GM12878 (cell line): ENCODE measurements around the gene S1PR1.
"Not testable (repeated sequence)": the region's sequence is repeated elsewhere in the genome, so short reads cannot be mapped to it uniquely, and the experiment has no call there.

Experiments used
- HDAC2 ChIP-seq: fragments of 200-600 bp; sonication (generic); IDR thresholded peaks from 2 replicates; pipeline ENCODE4 v1.6.1; 2017
- KDM1A ChIP-seq: fragments of 200-600 bp; sonication (generic); IDR thresholded peaks from 2 replicates; pipeline ENCODE4 v1.6.1; 2016; ENCODE audit warnings: borderline replicate concordance
- MTA2 ChIP-seq: fragments of 450-650 bp; IDR thresholded peaks from 2 replicates; pipeline ENCODE4 v1.6.1; 2016; ENCODE audit warnings: low read depth, mild to moderate bottlenecking, moderate library complexity
- POLR2AphosphoS5 ChIP-seq: IDR thresholded peaks from 2 replicates; pipeline ENCODE4 v1.6.1; 2011; ENCODE audit warnings: mild to moderate bottlenecking, low read length, inconsistent platforms
- TF ChIP-seq, protein P1 (sequence below): fragments of 450-650 bp; IDR thresholded peaks from 2 replicates; pipeline ENCODE4 v1.6.1; 2016; ENCODE audit warnings: mild to moderate bottlenecking, moderate library complexity, borderline replicate concordance

DNA sequence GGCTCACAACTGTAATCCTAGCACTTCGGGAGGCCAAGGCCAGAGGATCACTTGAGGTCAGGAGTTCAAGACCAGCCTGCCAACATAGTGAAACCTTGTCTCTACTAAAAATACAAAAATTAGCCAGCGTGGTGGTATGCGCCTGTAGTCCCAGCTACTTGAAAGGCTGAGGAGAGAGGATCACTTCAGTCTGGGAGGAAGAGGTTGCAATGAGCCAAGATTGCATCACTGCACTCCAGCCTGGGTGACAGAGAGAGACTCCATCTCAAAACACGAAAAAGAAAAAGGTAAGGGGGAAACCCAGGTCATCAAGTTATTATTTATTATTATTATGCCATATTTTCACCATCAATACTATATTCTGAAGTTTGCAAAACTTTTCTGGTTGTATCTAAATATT lies 30.7 kb upstream of the S1PR1 start:
- TF ChIP-seq, protein P1, sequence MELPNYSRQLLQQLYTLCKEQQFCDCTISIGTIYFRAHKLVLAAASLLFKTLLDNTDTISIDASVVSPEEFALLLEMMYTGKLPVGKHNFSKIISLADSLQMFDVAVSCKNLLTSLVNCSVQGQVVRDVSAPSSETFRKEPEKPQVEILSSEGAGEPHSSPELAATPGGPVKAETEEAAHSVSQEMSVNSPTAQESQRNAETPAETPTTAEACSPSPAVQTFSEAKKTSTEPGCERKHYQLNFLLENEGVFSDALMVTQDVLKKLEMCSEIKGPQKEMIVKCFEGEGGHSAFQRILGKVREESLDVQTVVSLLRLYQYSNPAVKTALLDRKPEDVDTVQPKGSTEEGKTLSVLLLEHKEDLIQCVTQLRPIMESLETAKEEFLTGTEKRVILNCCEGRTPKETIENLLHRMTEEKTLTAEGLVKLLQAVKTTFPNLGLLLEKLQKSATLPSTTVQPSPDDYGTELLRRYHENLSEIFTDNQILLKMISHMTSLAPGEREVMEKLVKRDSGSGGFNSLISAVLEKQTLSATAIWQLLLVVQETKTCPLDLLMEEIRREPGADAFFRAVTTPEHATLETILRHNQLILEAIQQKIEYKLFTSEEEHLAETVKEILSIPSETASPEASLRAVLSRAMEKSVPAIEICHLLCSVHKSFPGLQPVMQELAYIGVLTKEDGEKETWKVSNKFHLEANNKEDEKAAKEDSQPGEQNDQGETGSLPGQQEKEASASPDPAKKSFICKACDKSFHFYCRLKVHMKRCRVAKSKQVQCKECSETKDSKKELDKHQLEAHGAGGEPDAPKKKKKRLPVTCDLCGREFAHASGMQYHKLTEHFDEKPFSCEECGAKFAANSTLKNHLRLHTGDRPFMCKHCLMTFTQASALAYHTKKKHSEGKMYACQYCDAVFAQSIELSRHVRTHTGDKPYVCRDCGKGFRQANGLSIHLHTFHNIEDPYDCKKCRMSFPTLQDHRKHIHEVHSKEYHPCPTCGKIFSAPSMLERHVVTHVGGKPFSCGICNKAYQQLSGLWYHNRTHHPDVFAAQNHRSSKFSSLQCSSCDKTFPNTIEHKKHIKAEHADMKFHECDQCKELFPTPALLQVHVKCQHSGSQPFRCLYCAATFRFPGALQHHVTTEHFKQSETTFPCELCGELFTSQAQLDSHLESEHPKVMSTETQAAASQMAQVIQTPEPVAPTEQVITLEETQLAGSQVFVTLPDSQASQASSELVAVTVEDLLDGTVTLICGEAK = not testable (repeated sequence)
- not testable (repeated sequence) for TF ChIP-seq MTA2, KDM1A, HDAC2, POLR2AphosphoS5
